Fibroblast of villous mesenchyme (primary cell): ENCODE measurements around the gene SOST. TPM values are rescaled to one million over a fixed set of nuclear protein-coding genes. Genes with fewer than 3 reads are reported as not detected.

Source experiments
- DNase-seq: peaks from one replicate; pipeline ENCODE4 v3.0.0-alpha.2; 2010; ENCODE audit warnings: low read depth
- H3K4me3 ChIP-seq: 2 replicates; pipeline ENCODE4 v1.5.1; 2011; ENCODE audit warnings: low read depth, mild to moderate bottlenecking, low read length
- CTCF ChIP-seq: IDR thresholded peaks from 2 replicates; pipeline ENCODE4 v1.5.1; 2012; ENCODE audit warnings: low read depth, mild to moderate bottlenecking, low read length; ENCODE audit not compliant: insufficient read depth
- total RNA-seq: library from RNA; depleted of rRNA; stranded (reverse); fragments of >200 nt; gene quantifications from 2 replicates; pipeline ENCODE4 v1.2.3, GENCODE V29; 2012

Gene SOST
- total RNA-seq, 1 donor: not detected

DNA sequence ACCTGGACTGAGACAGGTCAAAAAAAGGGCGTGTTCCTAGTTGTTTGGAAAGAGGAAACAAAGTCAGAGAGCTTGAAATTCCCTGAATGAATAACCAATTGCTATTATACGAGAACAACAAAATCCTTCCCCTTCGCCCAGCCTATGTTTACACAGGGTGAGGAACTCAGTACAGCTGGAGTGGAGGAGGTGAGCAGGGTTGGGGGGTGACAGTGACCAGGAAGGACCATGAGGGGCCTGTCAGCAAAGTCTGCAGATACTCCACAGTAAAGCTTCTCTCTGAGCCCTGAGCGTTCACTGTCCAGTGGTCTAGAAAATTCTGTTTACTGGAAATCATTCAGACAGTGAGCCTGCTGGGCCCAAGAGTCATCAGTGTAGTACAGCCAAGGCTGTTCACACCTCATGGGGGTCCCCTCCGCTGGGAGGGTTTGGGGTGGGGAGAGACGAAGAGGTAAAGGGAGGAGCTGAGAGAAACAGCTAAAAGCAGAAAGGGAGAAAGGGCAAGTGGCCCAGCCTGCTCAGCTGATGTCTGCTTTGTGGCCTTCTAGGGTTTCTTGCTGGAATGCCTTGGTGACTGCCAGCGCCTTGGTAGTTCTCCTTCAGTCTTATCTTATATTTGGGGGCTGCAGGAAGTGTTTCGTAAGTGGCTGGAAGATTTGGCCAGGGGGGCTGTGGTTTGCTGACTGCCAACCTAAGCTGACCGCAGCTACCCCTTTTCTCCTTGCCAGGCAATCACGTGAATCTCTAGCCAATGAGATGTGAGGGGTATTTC is 14.5 kb upstream of the SOST start:
- no peak for DNase-seq
- TF ChIP-seq CTCF: no peak
- H3K4me3 ChIP-seq: no peak overlapping the region

- no peak for DNase-seq
- no peak for TF ChIP-seq CTCF
- no peak overlapping the region for H3K4me3 ChIP-seq
Observed at GRCh38 chr17:43771463-43771862, 12.9 kb upstream of the SOST start.

DNA sequence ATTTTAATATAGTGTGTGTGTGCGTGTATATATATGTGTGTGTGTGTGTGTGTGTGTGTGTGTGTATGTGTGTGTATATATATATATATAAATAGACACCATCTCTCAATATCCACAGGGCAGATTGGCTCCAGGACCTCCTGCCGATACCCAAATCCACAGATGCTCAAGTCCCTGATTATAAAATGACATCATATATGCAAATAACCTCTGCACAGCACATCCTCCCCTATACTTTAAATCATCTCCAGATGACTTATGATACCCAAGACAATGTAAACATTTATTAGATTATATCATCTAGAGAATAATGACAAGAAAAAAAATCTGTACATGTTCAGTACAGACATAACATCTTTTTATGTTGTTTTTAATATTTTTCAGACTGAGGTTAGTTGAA is 12.4 kb upstream of the SOST start:
- DNase-seq: no peak
- no peak for TF ChIP-seq CTCF
- H3K4me3 ChIP-seq: no peak overlapping the region

GRCh38 chr17:43769859-43770258 is 11.3 kb upstream of the SOST start:
- TF ChIP-seq CTCF: no peak
- DNase-seq: no peak
- H3K4me3 ChIP-seq: no peak overlapping the region

GRCh38 chr17:43769426-43769825 is 10.8 kb upstream of the SOST start:
- DNase-seq: no peak
- no peak overlapping the region for H3K4me3 ChIP-seq
- TF ChIP-seq CTCF: no peak

DNA sequence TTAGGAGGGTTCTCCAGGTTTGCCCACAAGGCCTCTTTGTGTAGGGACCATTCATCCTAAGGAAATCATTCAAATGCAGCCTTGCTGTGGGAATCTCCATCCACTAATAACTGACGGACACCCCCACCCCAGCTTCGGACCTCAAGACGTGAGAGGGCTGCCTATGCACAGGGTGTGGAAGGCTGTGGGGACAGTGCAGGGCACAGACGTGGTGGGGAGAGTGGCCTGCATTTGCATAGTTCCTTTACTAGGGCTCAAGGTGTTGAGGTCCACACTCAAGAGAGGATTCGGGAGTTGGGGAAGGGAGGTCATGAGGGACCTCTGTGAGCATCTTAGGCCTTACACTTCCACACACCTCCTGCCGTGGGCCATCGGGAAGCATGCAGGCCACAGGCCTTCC is 10.4 kb upstream of the SOST start:
- no peak for DNase-seq
- TF ChIP-seq CTCF: no peak
- H3K4me3 ChIP-seq: no peak overlapping the region

GRCh38 chr17:43768382-43768781 is 9.8 kb upstream of the SOST start:
- no peak for TF ChIP-seq CTCF
- DNase-seq: no peak

More at GRCh38 chr17:43768382-43768781, 9.8 kb upstream of the SOST start:
- no peak overlapping the region for H3K4me3 ChIP-seq
